Sigmoid colon (tissue), 4 donors: ENCODE measurements around the gene SND1.

Experiments used
- EP300 ChIP-seq, 4 donors: sonication (generic); formaldehyde crosslinking; IDR thresholded peaks; one replicate each; pipeline ENCODE4 v1.6.1; 2017; ENCODE audit warnings: antibody characterized with exemption in 4 of 4
- POLR2A ChIP-seq, 2 donors: fragments of 450-650 bp; IDR thresholded peaks; one replicate each; pipeline ENCODE4 v1.6.1; 2016; ENCODE audit warnings: antibody characterized with exemption in 2 of 2, mild to moderate bottlenecking in 2 of 2, moderate library complexity in 2 of 2
- TF ChIP-seq, protein P1 (sequence below), 4 experiments: fragments of 450-650 bp in 3 of 4; fragments of 200-600 bp in 1 of 4; IDR thresholded peaks; one replicate each; pipeline ENCODE4 v1.5.1; 2016 to 2019; ENCODE audit warnings: antibody characterized with exemption in 4 of 4, mild to moderate bottlenecking in 3 of 4, moderate library complexity in 2 of 4

DNA sequence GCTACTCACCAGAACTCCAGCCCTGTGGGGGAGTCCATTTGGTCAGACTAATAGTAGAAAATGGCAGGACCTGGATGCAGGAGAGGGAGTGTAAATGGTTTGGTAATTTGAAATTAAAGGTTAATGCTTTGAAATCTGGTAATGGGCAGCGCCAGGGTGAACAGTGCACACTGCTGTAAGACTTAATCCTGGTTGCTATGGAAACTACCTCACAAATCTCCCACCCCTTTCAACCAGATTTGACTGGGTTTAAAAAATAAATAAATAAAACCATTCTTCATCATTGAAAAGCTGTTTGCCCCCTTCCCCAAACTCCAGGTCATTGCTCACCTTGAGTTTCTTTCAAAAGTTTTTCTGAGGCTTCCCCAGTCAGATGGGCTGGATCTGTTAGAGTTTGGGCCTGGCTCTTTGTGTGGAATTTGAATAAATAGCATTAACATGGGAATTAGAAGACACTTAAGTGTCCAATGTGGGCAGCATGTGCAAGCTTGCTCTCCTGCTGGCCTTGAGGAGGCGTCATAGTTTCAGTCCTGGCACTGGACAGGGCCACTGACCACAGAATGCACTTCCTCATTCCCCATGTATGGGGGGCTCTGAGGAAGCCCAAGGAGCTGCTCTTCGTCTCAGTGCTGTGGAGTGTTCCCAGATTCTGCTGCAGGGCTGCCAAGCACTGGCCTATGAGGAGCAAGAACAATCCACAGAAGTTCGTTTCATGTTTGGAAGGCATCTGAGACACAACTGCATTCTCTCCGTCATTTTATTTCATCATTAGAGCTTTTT lies 288.6 kb downstream of the SND1 start:
- TF ChIP-seq, protein P1, sequence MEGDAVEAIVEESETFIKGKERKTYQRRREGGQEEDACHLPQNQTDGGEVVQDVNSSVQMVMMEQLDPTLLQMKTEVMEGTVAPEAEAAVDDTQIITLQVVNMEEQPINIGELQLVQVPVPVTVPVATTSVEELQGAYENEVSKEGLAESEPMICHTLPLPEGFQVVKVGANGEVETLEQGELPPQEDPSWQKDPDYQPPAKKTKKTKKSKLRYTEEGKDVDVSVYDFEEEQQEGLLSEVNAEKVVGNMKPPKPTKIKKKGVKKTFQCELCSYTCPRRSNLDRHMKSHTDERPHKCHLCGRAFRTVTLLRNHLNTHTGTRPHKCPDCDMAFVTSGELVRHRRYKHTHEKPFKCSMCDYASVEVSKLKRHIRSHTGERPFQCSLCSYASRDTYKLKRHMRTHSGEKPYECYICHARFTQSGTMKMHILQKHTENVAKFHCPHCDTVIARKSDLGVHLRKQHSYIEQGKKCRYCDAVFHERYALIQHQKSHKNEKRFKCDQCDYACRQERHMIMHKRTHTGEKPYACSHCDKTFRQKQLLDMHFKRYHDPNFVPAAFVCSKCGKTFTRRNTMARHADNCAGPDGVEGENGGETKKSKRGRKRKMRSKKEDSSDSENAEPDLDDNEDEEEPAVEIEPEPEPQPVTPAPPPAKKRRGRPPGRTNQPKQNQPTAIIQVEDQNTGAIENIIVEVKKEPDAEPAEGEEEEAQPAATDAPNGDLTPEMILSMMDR (IDR thresholded peaks at IDR 0.05) = no peak
- no peak for TF ChIP-seq POLR2A (IDR thresholded peaks at IDR 0.05)
- no peak for TF ChIP-seq EP300 (IDR thresholded peaks at IDR 0.05)
